GF-D8 (cell line): ENCODE data around the gene CCDC88B.

Source experiments
- DNase-seq: peaks from one replicate; lab custom pipeline; 2025; lab: John Stamatoyannopoulos, UW

Gene CCDC88B

DNA sequence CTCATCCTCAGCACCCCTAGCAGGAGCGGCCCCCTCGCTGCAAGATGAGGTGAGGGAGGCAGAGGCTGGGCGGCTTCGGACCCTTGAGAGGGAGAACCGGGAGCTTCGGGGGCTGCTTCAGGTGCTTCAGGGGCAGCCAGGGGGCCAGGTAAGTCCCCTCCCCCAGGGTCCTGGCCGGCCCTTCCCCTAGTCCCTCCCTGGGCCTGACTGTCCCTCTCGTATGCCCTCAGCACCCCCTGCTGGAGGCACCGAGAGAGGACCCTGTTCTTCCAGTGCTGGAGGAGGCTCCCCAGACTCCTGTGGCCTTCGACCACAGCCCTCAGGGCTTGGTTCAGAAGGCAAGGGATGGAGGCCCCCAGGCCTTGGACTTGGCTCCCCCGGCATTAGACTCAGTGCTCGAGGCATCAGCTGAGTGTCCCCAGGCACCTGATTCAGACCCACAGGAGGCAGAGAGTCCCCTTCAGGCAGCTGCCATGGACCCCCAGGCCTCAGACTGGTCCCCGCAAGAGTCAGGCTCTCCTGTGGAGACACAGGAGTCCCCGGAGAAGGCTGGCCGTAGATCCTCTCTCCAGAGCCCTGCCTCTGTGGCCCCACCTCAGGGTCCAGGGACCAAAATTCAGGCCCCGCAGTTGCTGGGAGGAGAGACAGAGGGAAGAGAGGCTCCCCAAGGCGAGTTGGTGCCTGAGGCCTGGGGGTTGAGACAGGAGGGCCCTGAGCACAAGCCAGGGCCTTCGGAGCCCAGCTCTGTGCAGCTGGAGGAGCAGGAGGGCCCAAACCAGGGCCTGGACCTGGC, 4.0 kb downstream of the CCDC88B start:
- DNase-seq = no peak

DNA sequence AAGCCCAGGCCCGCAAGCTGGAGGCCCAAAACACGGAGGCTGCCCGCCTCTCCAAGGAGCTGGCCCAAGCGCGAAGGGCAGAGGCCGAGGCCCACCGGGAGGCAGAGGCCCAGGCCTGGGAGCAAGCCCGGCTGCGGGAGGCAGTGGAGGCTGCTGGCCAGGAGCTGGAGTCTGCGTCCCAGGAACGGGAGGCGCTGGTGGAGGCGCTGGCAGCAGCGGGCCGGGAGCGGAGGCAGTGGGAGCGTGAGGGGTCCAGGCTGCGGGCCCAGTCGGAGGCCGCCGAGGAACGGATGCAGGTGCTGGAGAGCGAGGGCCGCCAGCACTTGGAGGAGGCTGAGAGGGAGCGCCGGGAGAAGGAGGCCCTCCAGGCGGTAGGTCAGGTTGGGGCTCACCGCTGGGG, 4.8 kb downstream of the CCDC88B start:
- DNase-seq = no peak

DNA sequence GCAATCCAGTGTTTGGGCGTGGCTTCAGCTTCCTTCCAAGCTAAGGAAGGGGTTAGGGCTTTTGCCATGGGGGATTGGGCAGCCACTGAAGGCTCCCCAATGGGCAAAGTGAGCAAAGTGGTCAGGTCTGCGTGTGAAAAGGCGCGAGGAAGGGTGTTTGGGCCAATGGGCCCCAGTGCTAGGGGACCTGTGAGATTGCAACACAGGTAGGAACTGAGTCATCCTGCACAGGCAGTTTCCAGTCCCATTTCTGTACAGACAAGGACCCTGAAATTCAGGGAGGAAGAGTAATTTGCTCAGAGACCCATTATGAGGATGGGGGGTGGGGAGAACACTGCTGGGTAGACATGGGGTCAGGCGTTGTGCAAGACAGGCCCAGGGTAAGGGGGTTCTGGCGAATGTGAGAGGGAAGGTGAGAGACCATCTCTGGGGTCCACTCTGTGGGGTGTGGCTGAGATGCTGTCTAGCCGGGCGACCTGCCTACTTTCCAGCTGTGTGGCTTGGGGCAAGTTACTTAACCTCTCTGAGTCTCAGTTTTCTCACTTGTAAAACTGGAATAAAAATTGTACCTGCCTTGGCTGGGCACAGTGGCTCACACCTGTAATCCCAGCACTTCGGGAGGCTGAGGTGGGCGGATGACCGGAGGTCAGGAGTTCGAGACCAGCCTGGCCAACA, 7.3 kb downstream of the CCDC88B start:
- no peak for DNase-seq

DNA sequence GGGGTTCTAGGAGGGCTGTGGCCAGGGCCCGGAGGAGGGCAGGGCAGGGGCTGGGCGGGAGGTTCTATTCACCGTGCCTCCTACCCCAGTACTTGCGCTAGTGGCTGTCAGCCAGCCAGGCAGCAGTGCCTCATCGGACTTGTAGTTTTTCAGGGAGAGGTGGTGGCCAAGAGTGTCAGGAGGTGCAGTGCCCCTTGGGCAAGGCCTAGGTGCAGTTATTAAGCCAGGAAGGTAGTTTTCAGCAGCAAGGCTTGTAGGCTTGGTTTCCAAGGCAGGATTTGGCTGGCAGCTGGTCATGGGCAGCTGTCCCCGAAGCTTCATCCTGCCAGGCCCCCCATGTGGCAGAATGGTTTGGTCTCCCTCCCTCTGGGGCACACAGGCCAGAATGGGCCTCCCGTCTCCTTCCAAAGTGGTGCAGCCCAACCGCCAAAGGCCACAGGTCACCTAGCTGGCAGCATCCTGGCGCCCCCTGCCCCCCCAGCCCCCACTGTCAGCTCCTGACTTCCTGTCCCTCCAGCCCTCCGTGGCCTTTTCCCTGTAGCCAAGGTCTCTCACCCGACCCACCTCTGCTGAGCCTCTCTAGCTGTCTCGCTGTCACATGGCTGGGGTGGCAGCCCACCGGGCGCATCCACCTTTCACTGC, 8.5 kb downstream of the CCDC88B start:
- no peak for DNase-seq

DNA sequence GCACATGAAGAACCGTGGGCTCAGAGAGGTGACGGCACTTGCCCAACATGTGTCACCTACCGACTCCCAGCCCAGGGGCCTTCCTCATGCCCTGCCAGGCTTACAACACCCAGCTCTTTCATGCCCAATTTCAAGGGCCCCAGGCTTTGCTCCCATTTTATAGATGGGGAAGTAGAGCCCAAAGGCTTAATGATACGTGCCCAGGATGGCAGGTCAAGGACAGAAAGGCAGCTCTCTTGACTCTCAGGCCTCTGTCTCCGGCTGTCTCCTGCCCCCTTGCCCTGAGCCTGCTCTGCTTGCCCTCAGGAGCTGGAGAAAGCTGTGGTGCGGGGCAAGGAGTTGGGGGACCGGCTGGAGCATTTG, 9.0 kb downstream of the CCDC88B start:
- no peak for DNase-seq

DNA sequence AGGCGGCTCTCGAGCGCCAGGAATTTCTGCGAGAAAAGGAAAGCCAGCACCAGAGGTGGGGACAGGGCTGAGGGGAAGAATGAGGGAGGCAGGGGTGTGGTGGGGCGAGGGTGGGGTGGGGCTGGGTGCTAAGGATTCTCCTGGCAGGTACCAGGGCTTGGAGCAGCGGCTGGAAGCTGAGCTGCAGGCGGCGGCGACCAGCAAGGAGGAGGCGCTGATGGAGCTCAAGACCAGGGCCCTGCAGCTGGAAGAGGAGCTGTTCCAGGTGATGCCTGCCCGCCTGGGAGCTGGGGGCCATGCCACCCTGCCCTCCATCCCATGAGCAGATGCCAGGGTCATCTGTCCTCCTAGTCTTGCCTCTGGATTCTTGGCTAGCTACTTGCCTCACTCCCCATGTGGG, 9.4 kb downstream of the CCDC88B start:
- DNase-seq = no peak

DNA sequence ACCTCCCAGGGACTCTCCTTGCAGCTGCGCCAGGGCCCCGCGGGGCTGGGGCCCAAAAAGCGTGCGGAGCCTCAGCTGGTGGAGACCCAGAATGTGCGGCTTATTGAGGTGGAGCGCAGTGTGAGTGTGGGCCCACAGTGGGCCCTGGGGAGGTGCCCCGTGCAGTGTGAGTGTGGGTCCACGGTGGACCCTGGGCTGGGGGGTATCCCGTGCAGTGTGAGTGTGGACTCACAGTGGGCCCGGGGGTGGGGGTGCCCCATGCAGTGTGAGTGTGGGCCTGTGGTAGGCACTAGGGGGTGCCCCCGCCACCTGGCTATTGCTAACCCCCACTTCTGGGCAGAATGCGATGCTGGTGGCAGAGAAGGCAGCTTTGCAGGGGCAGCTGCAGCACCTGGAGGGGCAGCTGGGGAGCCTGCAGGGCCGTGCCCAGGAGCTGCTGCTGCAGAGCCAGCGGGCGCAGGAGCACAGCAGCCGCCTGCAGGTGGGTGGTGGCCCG, 11.2 kb downstream of the CCDC88B start:
- DNase-seq = no peak

DNA sequence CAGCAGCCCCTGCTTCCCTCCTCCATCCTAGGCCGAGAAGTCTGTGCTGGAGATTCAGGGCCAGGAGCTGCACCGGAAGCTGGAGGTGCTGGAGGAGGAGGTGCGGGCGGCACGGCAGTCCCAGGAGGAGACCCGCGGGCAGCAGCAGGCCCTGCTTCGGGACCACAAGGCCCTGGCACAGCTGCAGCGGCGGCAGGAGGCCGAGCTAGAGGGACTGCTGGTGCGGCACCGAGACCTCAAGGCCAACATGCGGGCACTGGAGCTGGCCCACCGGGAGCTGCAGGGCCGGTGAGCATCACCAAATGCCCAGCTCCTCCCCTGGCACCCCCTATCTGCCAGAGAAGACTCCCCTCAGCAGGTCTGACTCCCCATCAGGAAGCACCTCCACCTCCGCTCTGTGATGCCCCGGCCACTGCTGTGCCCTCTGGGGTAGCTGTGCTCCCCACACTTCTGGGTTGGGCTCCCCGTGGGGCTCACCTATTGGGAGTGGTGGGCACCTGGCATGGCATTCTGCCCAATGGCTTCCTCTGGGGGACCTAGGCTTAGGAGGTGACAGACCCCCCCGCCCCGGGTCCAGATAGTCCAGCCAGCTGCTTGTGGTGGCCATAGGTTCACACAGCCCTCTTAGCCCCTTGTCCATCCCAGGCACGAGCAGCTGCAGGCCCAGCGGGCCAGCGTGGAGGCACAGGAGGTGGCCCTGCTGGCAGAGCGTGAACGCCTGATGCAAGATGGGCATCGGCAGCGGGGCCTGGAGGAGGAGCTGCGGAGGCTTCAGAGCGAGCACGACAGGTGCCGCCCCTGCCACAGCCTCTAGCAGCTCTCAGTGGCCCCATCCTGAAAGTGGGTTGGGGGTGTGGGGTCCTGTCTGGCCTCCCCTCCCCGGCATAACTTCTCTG, 12.3 kb downstream of the CCDC88B start:
- DNase-seq = no peak

DNA sequence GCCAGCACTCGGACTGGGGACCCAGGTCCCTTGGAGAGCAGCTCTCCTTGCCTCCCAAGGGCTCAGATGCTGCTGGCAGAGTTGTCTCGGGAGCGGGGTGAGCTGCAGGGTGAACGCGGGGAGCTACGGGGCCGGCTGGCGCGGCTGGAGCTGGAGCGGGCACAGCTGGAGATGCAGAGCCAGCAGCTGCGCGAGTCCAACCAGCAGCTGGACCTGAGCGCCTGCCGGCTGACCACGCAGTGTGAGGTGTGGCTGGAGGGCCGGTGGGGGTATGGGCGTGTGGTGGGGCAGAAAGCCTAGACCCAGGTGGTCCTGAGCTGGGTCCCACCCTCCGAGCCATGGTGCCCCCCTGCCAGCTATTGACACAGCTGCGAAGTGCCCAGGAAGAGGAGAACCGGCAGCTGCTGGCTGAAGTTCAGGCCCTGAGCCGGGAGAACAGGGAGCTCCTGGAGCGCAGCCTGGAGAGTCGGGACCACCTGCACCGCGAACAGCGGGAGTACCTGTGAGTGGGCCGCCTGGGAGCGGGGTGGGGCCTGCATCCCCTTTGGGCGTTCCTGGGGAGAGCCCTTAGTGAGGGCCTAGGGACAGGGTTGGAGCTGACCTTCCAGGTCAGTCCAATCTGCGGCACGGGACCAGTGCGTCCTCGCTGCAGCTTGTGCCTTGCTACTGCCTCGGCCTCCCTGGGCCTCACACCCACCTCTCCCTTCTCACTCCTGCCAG, 13.2 kb downstream of the CCDC88B start:
- no peak for DNase-seq

DNA sequence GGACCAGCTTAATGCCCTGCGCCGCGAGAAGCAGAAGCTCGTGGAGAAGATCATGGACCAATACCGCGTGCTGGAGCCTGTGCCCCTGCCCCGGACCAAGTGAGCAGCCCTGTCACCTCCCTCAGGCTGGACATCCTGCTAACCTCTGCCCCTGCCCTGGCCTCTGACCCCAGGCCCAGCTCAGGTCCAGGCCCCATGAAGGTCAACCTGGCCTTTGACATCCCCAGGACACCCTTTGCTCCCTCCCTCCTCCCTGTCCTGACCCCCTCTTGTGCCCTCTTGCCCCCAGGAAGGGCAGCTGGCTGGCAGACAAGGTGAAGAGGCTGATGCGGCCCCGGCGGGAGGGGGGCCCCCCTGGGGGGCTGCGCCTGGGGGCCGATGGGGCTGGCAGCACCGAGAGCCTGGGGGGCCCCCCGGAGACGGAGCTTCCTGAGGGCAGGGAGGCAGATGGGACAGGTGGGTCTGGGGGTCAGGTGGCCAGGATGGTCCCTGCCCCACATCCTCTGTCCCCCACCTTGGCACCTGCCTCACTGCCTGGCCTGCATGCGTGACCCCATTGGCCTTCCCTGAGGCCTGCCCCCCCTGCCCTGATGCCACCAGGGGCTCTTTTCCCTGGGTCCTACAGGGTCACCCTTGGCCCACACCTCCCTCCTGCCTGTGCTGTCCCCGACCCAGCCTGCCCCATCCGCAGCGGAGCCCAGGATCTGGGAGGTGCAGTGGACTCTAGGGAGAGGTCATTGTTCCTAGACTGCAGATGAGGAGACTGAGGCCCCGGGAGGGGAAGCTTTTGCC, 13.9 kb downstream of the CCDC88B start:
- no peak for DNase-seq

DNA sequence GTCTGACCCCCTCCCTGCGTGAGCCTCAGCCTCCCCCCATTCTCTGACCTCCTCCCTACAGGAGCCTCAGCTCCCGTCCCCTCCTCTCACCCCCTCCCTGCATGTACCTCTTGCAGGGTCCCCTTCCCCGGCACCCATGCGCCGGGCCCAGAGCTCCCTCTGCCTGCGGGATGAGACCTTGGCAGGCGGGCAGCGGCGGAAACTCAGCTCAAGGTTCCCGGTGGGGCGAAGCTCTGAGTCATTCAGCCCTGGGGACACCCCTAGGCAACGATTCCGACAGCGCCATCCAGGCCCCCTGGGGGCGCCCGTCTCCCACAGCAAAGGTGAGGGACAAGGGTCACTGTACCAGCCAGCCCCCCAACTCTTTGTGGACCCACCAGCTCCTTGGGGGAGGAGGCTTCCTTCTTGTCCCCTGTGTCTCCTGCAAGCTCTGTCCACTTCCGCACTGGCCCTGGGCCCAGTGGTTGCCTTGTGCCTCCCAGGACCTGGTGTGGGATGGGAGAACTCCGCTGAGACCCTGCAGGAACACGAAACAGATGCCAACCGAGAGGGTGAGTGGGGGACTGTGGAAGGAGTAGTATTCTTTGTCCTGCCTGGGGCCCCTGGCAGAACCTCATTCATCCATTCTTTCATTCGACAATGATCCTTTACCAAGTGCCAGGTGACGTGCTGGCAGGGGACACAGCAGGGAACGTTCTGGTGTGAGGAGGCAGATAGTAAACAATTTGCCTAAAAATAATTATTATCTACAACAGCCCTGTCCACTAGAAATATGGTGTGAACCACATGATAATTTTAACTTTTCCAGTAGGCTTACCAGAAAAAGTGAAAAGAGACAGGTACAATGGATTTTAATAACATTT, 15.3 kb downstream of the CCDC88B start:
- peak; percentile 49 for DNase-seq

DNA sequence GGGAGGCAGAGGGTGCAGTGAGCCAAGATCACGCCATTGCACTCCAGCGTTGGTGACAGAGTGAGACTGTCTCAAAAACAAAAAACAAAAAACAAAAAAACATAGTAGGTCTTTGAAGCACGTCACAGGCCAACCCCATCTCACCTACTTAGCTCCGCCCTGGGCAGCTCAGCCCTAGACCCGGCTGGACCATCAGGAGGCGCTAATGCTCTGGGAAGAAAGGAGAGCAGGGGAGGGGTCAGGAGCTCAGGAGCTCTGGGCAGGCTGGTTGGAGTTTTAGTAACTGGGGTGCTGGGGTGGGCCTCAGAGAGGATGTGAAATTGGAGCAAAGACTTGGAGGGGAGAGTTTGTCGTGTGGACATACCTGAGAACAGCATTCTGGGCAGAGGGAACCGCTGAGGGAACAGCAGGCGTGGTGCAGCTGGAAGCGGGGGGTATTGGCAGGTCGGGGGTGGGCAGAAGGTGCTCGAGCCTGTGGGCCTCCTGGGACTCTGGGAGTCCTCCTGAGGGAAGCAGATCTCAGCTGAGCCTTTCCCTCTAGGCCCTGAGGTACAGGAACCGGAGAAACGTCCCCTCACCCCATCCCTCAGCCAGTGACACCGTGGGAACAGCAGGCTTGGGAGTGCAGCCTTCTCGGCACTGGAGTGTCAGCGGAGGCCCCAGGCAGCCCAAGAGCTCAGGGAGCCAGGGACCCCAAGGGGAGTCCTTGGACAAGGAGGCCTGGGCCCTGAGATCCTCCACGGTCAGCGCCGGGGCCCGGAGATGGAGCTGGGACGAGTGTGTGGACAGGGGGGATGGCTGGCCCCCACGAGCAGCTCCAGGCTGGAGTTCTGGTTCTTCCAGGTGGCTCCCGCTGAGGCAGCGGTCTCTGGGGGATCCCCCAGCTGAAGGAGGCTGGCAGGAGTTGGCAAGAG, 16.8 kb downstream of the CCDC88B start:
- DNase-seq = peak; percentile 5

DNA sequence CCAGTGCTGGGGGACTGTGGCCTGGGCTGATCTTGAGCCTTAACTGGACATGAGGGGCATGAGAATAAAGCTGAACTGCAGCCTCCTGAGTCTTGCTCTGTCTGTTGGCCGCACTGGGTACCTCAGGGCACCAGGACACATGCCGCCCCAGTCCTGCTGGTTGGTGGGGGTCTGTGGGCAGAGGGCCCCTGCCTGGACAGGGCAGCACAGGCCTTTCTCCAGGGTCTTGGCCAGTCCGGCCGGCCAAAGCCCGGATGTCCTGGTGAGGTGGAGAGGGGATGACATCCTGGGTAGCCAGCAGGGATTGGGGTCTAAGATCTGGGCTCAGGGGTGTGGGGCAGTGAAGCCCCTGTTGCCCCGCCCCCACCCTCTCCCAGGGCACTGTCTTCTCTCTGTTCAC, 17.4 kb downstream of the CCDC88B start:
- no peak for DNase-seq

DNA sequence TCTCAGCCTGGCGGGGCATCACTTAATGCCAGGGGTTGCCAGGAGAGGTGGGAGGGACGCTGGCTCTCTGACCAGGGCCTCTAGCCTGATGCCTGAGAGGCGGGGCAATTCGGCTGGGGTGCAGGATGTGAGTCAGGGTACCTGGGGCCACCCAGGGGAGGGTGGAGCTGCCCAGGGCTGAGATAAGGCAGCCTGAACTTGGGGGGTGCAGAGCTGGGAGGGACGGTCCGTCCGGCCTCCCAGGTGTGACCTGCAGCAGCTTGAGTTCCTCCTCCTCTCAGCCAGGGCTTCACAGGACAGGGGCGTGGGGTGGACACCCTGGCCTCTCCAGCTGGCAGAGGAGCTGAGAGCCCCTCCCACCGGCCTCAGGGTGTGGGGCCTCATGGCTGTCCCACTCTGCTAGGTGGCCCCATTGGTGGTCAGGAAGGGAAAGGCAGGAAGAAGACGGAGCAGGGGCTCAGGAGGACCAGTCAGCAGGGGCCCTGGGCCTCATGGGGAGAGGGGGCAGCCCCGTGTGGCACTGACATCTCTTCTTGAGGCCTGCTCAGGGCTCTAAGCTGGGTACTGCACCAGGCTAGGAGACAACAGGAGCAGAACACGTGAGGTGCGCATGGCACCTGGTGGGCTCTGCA, 18.0 kb downstream of the CCDC88B start:
- DNase-seq = no peak

DNA sequence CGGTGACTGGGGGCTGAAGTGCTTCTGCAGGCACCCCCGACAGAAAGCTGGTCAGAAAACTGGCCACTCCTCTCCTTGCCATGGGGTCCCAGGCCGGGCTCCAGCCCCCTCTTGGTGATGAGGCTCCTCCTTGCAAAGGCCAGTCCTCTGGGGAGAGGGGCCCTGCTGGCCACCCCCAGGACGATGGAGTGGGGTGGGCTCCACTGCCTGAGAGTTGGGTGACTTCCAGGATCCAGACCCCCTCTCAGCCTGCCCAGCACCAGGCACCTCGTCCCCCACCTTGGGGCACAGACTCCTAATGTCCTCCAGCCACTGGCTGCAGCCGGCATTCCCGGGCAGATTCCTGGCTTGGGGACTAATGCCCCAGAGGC, 18.5 kb downstream of the CCDC88B start:
- no peak for DNase-seq

DNA sequence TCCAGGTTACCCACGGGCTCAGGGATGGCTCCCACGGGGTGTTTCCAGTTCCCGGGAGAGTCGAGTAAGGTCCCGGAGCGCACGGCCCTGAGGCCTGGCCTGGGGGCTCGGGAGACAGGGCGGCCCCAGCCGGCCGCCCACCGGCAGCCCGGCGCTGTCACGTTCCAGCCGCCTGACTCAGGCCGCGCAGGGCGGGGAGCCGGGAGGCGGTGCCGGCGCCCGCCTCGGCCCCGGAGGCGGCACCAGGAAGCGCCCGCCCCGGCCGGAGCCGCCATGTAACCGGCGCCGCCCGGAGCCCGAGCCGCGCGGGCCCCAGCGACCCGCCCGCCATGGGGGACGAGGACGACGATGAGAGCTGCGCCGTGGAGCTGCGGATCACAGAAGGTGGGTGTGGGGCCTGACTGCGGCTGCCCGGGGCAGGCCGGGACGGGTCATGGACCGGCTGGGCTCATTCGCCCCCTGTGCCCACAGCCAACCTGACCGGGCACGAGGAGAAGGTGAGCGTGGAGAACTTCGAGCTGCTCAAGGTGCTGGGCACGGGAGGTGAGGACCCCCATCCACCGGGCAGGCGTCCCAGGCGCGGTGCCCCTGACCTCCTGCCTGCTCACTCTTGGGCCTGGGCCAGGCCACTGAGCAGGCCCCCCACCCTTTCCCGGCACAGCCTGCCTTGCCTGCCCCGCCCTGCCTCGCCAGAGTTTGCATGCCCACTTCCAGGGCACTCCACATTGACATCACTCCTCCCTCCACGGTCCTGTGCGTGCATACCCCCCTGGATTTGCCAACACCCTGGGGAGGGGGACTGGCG, 19.1 kb downstream of the CCDC88B start, which contains the start of gene RPS6KA4:
TSS of gene RPS6KA4 (plus strand) at position 256 of the 805 bp plus-strand sequence. CDS start at position 330, 74 bp downstream.
- no peak for DNase-seq
